Measurements from ENCODE around the gene CHRM5.

The CHRM5 gene

GRCh38 chr15:34038871-34039789, 70.8 kb downstream of the CHRM5 start, which contains the start of gene AVEN (continued):
- TF ChIP-seq PATZ1 (CRISPR knock-in tag; IDR thresholded peaks at IDR 0.05; ENCODE audit: borderline replicate concordance) (no peak), GLIS3 (CRISPR knock-in tag; IDR thresholded peaks at IDR 0.05) (no peak)

- ATAC-seq, result no peak
- TF ChIP-seq ISL1 (CRISPR knock-in tag; IDR thresholded peaks at IDR 0.05), result no peak
- no peak for TF ChIP-seq ZNF565 (CRISPR knock-in tag; conservative IDR thresholded peaks at IDR 0.05; ENCODE audit: low read depth)
- no peak for TF ChIP-seq ZFP3 (CRISPR knock-in tag; IDR thresholded peaks at IDR 0.05)
- TF ChIP-seq BACH2 (CRISPR knock-in tag; IDR thresholded peaks at IDR 0.05; ENCODE audit: borderline replicate concordance), result no peak
- no peak for TF ChIP-seq CREB5 (CRISPR knock-in tag; IDR thresholded peaks at IDR 0.05; ENCODE audit: low read depth)
- no peak for TF ChIP-seq ZNF8 (CRISPR knock-in tag; IDR thresholded peaks at IDR 0.05)
- TF ChIP-seq CSRNP3 (CRISPR knock-in tag; IDR thresholded peaks at IDR 0.05), result no peak
- TF ChIP-seq ZFP30 (CRISPR knock-in tag; IDR thresholded peaks at IDR 0.05), result no peak
- TF ChIP-seq GLIS3 (CRISPR knock-in tag; IDR thresholded peaks at IDR 0.05), result no peak
- TF ChIP-seq TSHZ2 (CRISPR knock-in tag; IDR thresholded peaks at IDR 0.05), result no peak
- no peak for TF ChIP-seq CSDC2 (CRISPR knock-in tag; IDR thresholded peaks at IDR 0.05)
- TF ChIP-seq PATZ1 (CRISPR knock-in tag; IDR thresholded peaks at IDR 0.05; ENCODE audit: borderline replicate concordance), result no peak
- TF ChIP-seq SNAI2 (CRISPR knock-in tag; IDR thresholded peaks at IDR 0.05), result no peak
- TF ChIP-seq ESRRG (CRISPR knock-in tag; IDR thresholded peaks at IDR 0.05), result no peak
- TF ChIP-seq POU6F1 (CRISPR knock-in tag; IDR thresholded peaks at IDR 0.05; ENCODE audit: borderline replicate concordance, low read depth), result no peak
- no peak for TF ChIP-seq TCF4 (CRISPR knock-in tag; IDR thresholded peaks at IDR 0.05; ENCODE audit: borderline replicate concordance)
Measured at GRCh38 chr15:34039790-34040113, 71.5 kb downstream of the CHRM5 start.

GRCh38 chr15:34043391-34043790, 75.1 kb downstream of the CHRM5 start:
- ATAC-seq, result no peak
- TF ChIP-seq ZFP30 (CRISPR knock-in tag; IDR thresholded peaks at IDR 0.05) (no peak), ZC3H10 (CRISPR knock-in tag; IDR thresholded peaks at IDR 0.05) (no peak)

Measured in SK-N-SH treated with all-trans-retinoic acid at 6 μM for 48 hours (cell line).